GM20000 (cell line): ENCODE results near the gene DAB2IP.

Experiments used
- DNase-seq: peaks from one replicate; pipeline ENCODE4 v3.0.0; 2012; ENCODE audit warnings: low spot score
- CTCF ChIP-seq: IDR thresholded peaks from 2 replicates; pipeline ENCODE4 v1.5.1; 2012; ENCODE audit warnings: mild to moderate bottlenecking, control low read depth; ENCODE audit errors: extremely low read depth, missing control alignments

The DAB2IP gene

GRCh38 chr9:121742923-121743322 lies 91.5 kb downstream of the DAB2IP start:
- TF ChIP-seq CTCF: no peak
- no peak for DNase-seq

GRCh38 chr9:121743441-121744001 lies 92.1 kb downstream of the DAB2IP start:
- no peak for DNase-seq
- no peak for TF ChIP-seq CTCF

GRCh38 chr9:121744002-121744686 lies 92.7 kb downstream of the DAB2IP start:
- peak; percentile 45 for TF ChIP-seq CTCF
- DNase-seq: peak; percentile 75

DNA sequence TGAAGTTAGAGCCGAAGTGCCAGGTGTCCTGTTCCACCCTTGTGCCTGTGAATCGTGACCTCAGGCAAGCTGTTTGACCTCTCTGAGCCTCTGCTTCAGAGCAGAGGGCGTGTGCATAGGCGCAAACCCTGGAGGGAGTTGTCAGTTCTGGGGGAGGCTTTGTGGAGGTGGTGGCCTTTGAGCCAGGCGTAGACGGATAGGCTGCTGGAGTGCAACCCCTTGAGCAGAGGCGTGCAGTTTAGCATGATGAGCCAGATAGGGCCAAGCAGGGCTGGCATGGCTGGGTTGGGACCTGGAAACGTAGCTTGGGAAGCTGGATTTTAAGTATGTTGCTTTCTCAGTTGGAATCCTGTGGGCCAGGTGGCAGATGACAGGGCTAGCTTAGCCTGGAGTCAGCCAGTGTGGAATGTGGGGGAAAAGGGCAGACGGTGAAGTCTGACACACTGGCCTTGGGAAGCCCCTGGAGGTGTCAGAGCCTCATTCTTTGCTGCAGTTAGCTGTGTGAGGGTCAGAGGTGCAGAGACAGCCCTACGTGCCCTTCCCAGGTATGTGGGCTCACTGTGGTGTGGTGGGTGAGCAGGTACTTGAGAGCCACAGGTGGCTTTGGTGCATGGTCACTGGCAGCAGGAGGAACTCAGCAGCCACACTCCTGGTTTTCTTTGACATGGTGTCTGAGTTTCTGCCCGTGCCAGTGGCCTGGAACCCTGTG lies 93.4 kb downstream of the DAB2IP start:
- no peak for TF ChIP-seq CTCF
- DNase-seq: no peak

DNA sequence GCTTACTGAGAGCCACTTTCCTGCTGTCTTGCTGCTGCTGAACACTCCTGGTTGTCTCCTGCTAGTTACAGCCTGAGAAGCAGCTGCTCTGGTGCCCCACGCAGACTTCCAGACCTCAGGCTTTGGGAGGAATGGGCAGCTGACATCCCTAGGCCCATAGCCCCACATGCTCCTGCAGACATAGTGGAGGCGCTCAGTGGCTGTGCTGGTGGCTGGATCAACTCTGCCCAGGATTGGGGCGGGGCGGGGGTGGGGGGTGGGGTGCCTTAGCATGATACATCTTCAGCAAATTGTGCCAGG lies 93.9 kb downstream of the DAB2IP start:
- no peak for TF ChIP-seq CTCF
- no peak for DNase-seq

DNA sequence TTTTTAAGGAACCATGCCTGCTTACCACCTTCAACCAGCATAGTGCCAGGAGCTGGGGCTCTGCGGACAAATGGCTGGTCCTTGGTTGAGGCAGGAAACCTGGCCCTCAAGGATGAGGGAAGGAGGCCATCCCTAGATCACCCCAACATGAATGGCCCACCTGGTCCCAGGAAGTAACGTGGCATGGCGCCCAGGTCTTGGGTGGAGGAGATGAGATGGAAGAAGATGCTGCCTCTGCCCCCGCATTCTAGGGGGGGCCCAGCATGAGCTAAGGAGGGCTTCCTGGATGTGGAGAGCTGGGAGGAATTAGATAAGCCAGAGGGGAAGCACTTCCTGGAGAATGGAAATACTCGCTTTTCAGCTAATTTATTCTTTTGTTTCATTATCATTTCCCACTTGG lies 95.0 kb downstream of the DAB2IP start:
- no peak for DNase-seq
- TF ChIP-seq CTCF: no peak

GRCh38 chr9:121746866-121747265 lies 95.4 kb downstream of the DAB2IP start:
- DNase-seq: no peak
- no peak for TF ChIP-seq CTCF
